Stimulated activated CD8-positive, alpha-beta memory T cell treated with anti-CD3 and anti-CD28 coated beads, Interleukin-15, amount 100 ng/mL, for 1 hour (primary cell): ENCODE data around the gene MYL11.

Experiments
- DNase-seq: peaks from one replicate; pipeline ENCODE4 v3.0.0-alpha.2; 2020; ENCODE audit warnings: low read depth

The MYL11 gene

GRCh38 chr16:30421010-30421409, 46.4 kb downstream of the MYL11 start:
- DNase-seq: no peak
